GM18951 (cell line): Measurements from ENCODE around the gene SBDS.
"Not testable (repeated sequence)": the region's sequence is repeated elsewhere in the genome, so short reads cannot be mapped to it uniquely, and the experiment has no call there.

ENCODE experiments used
- POLR2A ChIP-seq: IDR thresholded peaks from 4 replicates; pipeline ENCODE4 v1.6.1; 2011; ENCODE audit warnings: mild to moderate bottlenecking; ENCODE audit not compliant: insufficient read length, insufficient read depth; ENCODE audit errors: extremely low read depth
- in situ Hi-C: fragments of 300-500 bp; cut with MboI; formaldehyde crosslinking; loops from one replicate; pipeline ENCODE4 v1.12.0; 2022; ENCODE audit warnings: low sequenced_read_pairs, mixed read lengths, inconsistent platforms; ENCODE audit not compliant: unreplicated experiment

The SBDS gene

GRCh38 chr7:67008260-67008659, 12.9 kb upstream of the SBDS start:
- no peak for TF ChIP-seq POLR2A
- in situ Hi-C loops, result no loop called here

- TF ChIP-seq POLR2A, result no peak
- in situ Hi-C loops, result no loop called here
Observed at GRCh38 chr7:67006965-67007364, 11.6 kb upstream of the SBDS start.

- in situ Hi-C loops, result not testable (repeated sequence)
Observed at GRCh38 chr7:67004145-67004544, 8.8 kb upstream of the SBDS start.

GRCh38 chr7:67000601-67001258, 5.3 kb upstream of the SBDS start:
- in situ Hi-C loops, result not testable (repeated sequence)

GRCh38 chr7:66996444-66997191, 1.2 kb upstream of the SBDS start, which contains the start of gene TYW1:
TSS of gene TYW1 (plus strand) at chr7:66996833. CDS start at chr7:66996979, 146 bp downstream.
- in situ Hi-C loops, result not testable (repeated sequence)
- peak; percentile 81 for TF ChIP-seq POLR2A

GRCh38 chr7:66994691-66995049, 716 bp downstream of the SBDS start:
- in situ Hi-C loops, result not testable (repeated sequence)

- in situ Hi-C loops, result not testable (repeated sequence)
Observed at GRCh38 chr7:66994051-66994450, 1.3 kb downstream of the SBDS start.

- in situ Hi-C loops, result not testable (repeated sequence)
Observed at GRCh38 chr7:66989552-66989951, 5.8 kb downstream of the SBDS start.

GRCh38 chr7:66980336-66980735, 15.1 kb downstream of the SBDS start:
- in situ Hi-C loops, result not testable (repeated sequence)

GRCh38 chr7:66979013-66979412, 16.4 kb downstream of the SBDS start:
- in situ Hi-C loops, result not testable (repeated sequence)

- in situ Hi-C loops, result not testable (repeated sequence)
Observed at GRCh38 chr7:66978312-66978711, 17.1 kb downstream of the SBDS start.

- TF ChIP-seq POLR2A, result no peak
- in situ Hi-C loops, result no loop called here
Observed at GRCh38 chr7:66974986-66975590, 20.3 kb downstream of the SBDS start.

GRCh38 chr7:66970310-66970709, 25.1 kb downstream of the SBDS start:
- TF ChIP-seq POLR2A, result no peak
- in situ Hi-C loops, result no loop called here

GRCh38 chr7:66969001-66969400, 26.4 kb downstream of the SBDS start:
- in situ Hi-C loops, result not testable (repeated sequence)

- in situ Hi-C loops, result no loop called here
Observed at GRCh38 chr7:66967029-66967428, 28.4 kb downstream of the SBDS start.

More at GRCh38 chr7:66967029-66967428, 28.4 kb downstream of the SBDS start:
- no peak for TF ChIP-seq POLR2A
